Measurements from ENCODE around the gene WFDC5.
"Not testable (repeated sequence)": the region's sequence is repeated elsewhere in the genome, so short reads cannot be mapped to it uniquely, and the experiment has no call there.

The WFDC5 gene

GRCh38 chr20:45087814-45088213, 27.2 kb downstream of the WFDC5 start:
- DNase-seq (ENCODE audit: low spot score): no peak

GRCh38 chr20:45087097-45087790, 27.7 kb downstream of the WFDC5 start:
- no peak for DNase-seq (ENCODE audit: low spot score)

- DNase-seq (ENCODE audit: low spot score): no peak
Observed at GRCh38 chr20:45085867-45086266, 29.1 kb downstream of the WFDC5 start.

GRCh38 chr20:45085289-45085688, 29.7 kb downstream of the WFDC5 start:
- DNase-seq (ENCODE audit: low spot score): no peak

GRCh38 chr20:45083127-45083526, 31.8 kb downstream of the WFDC5 start:
- no peak for DNase-seq (ENCODE audit: low spot score)

DNA sequence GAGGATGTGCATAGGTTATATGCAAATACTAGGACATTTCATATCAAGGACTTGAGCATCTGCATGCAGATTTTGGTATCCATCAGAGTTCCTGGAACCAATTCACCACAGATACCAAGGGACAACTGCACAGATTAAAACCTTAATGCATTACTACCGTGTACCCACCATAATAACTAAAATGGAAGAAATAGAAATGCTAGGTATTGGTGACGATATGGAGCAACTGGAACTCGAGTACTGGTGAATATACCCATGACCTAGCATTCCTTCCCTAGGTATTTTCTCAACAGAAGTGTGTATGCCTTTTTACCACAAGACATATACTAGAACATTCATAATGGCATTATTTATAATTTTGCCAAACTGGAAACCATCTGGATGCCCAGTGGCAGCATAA, 32.5 kb downstream of the WFDC5 start:
- no peak for DNase-seq (ENCODE audit: low spot score)

- DNase-seq (ENCODE audit: low spot score): no peak
Observed at GRCh38 chr20:45080867-45081624, 33.9 kb downstream of the WFDC5 start.

DNA sequence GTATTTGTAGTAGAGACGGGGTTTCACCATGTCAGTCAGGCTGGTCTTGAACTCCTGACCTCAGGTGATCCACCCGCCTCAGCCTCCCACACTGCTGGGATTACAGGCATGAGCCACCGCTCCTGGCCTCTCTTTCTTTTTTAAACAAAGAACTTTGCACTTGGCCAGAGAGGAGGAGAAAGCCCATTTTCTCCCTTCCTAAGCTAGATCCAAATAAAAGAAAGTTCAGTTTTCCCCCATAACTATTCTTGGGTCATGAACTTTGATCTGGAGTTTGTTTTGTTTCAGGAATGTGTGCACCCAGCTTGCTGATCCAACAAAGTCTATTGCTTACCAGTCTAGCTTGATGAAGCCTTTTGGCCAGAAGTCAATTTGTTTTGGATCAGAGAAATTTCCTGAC, 37.4 kb downstream of the WFDC5 start:
- no peak for DNase-seq (ENCODE audit: low spot score)

DNA sequence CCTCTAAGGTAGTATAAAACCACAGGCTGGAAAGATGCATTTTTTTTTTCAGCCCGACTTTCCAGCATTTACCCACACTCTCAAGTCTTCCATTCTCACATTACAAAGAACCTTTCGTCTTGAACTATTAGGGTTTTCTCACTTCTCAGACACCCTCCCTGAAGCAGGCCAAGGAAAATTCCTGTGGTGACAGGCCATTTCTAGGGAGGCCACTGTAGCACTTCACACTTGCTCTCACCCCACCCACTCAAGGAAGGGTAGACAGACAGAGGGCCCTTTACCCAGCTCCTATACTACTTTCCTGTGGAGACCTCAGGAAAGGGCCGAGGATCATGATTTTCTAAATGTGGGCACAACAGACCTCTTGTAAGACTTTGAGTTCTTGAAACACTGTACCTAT, 41.8 kb downstream of the WFDC5 start:
- DNase-seq (ENCODE audit: low spot score): no peak

- no peak for DNase-seq (ENCODE audit: low spot score)
Observed at GRCh38 chr20:45072066-45072465, 42.9 kb downstream of the WFDC5 start.

- no peak for DNase-seq (ENCODE audit: low spot score)
Observed at GRCh38 chr20:45070932-45071632, 43.9 kb downstream of the WFDC5 start.

DNA sequence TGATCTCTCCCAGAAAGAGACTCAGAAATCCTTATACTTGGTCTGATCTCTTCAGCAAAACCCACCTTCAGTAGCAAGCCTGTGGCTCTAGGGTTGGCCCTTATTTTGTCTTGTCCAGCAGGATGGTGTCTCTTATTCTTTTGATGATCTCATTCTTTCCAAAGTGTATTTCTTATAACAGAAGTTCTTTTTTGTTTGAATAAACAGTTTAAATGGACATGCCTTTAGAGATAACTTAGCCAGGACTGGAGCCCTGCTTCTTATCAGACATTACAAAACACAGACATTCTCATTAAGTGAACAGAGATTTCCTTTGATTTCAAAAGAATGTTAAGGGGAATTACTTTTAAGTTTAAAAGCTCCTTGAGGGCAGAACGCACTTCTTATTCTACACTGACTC, 45.7 kb downstream of the WFDC5 start:
- no peak for DNase-seq (ENCODE audit: low spot score)

GRCh38 chr20:45067558-45067957, 47.4 kb downstream of the WFDC5 start:
- no peak for DNase-seq (ENCODE audit: low spot score)

- no peak for DNase-seq (ENCODE audit: low spot score)
Observed at GRCh38 chr20:45067087-45067486, 47.9 kb downstream of the WFDC5 start.

- no peak for DNase-seq (ENCODE audit: low spot score)
Observed at GRCh38 chr20:45066372-45066771, 48.6 kb downstream of the WFDC5 start.

GRCh38 chr20:45064812-45065211, 50.2 kb downstream of the WFDC5 start:
- DNase-seq (ENCODE audit: low spot score): no peak

DNA sequence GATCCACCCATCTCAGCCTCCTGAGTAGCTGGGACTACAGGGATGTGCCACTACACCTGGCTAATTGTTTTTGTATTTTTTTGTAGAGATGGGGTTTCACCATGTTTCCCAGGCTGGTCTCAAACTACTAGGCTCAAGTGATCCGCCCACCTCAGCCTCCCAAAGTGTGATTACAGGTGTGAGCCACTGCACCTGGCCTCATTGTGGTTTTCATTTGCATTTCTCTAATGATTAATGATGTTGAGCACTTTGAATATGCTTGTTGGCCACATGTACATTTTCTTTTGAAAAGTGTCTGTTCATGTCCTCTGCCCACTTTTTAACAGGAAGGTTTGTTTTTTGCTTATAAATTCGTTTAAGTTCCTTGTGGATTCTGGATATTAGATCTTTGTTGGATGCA, 51.9 kb downstream of the WFDC5 start:
- not testable (repeated sequence) for DNase-seq (ENCODE audit: low spot score)

GRCh38 chr20:45061244-45061643, 53.7 kb downstream of the WFDC5 start:
- no peak for DNase-seq (ENCODE audit: low spot score)

DNA sequence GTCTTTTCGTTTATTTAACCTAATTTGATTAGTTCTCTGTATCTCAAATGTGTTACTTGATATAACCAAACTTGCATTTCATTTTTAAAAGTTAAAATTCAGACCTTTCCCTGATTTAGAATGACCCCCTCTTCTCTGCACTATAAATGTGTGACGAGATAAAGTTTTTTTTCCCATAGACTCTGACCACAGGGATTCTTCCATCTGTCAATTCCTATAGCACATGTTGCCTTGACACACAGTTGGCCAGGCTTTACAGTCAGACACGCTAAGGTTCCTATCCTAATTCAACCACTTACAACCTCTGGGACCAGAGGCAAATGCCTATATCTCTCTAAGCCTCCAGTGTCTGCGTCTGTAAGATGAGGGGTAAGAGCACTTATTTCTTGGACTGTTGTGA, 54.7 kb downstream of the WFDC5 start:
- DNase-seq (ENCODE audit: low spot score): no peak

Data from CD4-positive, alpha-beta T cell treated with Interleukin-15 for 4 hours (primary cell).